PC-3 (cell line): ENCODE measurements around the gene ROBO3.

Source experiments
- EZH2 ChIP-seq: fragments of 300-600 bp; sonication (generic); IDR thresholded peaks from one replicate; pipeline ENCODE4 v1.6.1; 2017; ENCODE audit warnings: antibody characterized with exemption, mild to moderate bottlenecking, low read length; ENCODE audit not compliant: unreplicated experiment
- EZH2phosphoT487 ChIP-seq: fragments of 300-600 bp; sonication (generic); IDR thresholded peaks from 2 replicates; pipeline ENCODE4 v1.6.1; 2018; ENCODE audit warnings: mild to moderate bottlenecking, antibody characterized with exemption, low read length, borderline replicate concordance
- TF ChIP-seq, protein P1 (sequence below): fragments of 300-600 bp; sonication (generic); conservative IDR thresholded peaks from 2 replicates; pipeline ENCODE4 v1.5.1; 2017; ENCODE audit warnings: antibody characterized with exemption, low read depth, mild to moderate bottlenecking, low read length

DNA sequence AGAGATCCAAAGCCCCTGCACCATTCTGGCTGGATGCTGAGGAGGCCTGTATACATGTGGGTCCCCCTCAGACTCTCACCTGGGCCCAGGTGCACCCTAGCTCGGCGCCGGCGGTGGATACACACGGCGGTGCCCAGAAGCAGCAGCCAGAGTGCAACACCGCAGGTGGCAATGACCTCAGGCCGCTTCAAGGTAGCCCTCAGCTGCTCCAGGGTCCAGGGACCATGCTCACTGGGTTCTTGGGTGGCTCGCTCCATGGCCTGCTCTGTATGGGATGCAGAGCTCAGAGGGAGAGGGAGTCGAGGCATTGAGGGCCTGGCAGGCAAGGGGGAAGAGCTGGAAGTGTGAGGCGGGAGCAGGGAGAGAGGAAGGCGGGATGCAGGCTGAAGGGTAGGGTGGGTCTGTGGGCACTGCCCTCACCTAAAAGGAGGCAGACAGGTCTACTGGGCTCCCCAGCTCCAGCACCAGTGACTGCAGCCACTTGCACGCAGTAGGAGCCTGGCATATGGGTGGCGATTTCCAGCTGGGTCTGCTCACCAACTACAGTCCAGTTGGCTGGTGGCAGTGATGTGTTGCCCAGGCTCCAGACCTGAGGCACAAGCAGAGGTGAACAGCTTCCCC is 28.7 kb downstream of the ROBO3 start:
- TF ChIP-seq, protein P1, sequence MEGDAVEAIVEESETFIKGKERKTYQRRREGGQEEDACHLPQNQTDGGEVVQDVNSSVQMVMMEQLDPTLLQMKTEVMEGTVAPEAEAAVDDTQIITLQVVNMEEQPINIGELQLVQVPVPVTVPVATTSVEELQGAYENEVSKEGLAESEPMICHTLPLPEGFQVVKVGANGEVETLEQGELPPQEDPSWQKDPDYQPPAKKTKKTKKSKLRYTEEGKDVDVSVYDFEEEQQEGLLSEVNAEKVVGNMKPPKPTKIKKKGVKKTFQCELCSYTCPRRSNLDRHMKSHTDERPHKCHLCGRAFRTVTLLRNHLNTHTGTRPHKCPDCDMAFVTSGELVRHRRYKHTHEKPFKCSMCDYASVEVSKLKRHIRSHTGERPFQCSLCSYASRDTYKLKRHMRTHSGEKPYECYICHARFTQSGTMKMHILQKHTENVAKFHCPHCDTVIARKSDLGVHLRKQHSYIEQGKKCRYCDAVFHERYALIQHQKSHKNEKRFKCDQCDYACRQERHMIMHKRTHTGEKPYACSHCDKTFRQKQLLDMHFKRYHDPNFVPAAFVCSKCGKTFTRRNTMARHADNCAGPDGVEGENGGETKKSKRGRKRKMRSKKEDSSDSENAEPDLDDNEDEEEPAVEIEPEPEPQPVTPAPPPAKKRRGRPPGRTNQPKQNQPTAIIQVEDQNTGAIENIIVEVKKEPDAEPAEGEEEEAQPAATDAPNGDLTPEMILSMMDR: no peak
- TF ChIP-seq EZH2phosphoT487 (no peak), EZH2 (no peak)
